Stimulated activated CD8-positive, alpha-beta memory T cell treated with anti-CD3 and anti-CD28 coated beads, Interleukin-7, amount 100 ng/mL, for 4 hours (primary cell): ENCODE data around the gene WDFY4.

Source experiments
- DNase-seq, 2 donors: peaks; one replicate each; pipeline ENCODE4 v3.0.0-alpha.2; 2020; ENCODE audit warnings: low read depth in 2 of 2

Gene WDFY4

DNA sequence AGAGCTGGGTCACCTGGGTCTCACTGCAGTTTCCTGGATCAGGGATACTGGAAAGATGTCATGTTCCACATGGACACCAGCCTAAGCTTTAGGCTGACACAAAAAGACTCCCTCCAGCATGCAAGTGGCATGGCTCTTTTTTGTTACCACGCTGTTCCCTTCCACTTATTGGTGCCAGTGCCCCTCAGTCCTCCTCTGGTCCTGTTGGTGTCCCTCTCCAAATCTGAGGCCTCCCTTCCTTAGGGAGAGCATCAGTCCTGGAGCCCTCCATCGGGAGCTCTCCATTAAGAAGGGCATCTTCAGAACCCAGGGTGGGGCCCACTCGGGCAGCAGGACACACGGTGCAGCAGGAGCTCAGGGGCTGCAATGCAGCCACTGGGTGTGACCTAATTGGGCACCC lies 331.0 kb downstream of the WDFY4 start:
- no peak for DNase-seq

DNA sequence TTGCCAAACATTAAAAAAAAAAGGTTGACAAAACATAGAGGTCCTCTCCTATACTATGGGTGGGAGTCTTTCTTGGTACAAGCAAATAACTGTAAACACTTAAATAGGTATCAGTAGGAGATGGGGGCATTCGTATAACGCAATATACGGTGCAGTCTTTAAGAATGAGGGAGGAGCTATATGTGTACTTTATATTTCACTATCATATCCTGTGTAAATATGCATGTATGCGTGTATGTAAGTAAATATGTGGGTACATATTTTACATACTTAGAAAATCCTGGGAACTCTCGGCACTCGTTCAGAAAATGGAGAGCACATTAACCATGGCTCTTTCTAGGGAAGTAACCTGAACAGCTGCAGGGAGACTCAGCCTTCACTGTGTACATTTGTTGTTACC lies 337.0 kb downstream of the WDFY4 start:
- no peak for DNase-seq

DNA sequence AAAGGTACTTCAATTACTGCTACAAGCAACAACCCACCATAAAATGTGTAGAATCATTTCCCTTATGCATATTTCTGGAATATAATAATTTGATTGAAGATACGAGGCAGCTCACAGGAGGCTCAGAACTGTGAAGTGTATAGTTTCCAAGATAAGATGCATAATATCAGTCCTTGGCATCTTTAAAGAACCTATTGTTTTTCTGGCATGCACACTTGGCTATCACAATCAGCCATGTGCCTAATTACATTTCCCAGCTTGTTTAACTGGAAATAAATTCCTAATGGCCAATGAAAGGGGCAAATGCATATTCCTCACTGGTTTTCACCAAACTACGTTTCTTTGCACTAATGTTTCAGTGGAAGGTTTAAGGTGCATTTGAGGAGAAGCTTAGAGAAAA lies 338.4 kb downstream of the WDFY4 start:
- no peak for DNase-seq

DNA sequence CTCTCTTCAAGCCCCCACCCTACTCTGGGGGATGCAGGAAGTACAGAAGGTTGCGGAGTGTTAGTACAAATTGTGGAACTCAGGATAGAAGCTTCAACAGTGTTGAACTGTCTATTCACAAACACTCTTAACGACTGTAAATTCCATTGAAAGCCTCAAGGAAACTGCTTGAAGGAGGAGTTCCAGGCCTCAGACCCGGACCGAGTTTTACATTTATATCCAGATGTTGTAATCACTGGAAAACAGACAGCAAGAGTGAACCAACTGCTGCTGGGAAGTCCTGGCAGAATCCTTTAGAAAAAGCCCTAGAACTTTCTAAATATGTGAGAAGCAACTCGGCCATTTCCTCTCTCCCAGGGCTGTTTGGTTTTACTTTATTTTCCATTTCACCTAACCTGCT lies 339.1 kb downstream of the WDFY4 start:
- no peak for DNase-seq

DNA sequence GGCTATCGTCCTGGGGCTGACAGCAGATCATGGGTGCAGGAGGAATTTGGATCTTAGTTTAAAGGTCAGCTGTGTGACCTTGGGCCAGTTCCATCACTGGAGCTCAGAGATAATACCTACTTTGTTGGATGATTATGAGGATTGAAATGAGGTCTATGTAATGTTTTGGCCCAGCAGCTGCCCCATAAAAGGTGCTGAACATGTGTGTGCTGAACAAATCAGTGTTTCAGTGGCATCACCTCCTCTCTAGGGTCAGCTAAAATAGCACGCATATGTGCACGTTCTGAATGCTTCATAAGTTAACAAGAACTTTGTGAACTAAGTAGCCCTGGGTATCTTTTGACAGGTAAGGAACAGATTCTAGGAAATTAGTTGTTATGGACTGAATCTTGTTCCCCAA lies 339.8 kb downstream of the WDFY4 start:
- no peak for DNase-seq

DNA sequence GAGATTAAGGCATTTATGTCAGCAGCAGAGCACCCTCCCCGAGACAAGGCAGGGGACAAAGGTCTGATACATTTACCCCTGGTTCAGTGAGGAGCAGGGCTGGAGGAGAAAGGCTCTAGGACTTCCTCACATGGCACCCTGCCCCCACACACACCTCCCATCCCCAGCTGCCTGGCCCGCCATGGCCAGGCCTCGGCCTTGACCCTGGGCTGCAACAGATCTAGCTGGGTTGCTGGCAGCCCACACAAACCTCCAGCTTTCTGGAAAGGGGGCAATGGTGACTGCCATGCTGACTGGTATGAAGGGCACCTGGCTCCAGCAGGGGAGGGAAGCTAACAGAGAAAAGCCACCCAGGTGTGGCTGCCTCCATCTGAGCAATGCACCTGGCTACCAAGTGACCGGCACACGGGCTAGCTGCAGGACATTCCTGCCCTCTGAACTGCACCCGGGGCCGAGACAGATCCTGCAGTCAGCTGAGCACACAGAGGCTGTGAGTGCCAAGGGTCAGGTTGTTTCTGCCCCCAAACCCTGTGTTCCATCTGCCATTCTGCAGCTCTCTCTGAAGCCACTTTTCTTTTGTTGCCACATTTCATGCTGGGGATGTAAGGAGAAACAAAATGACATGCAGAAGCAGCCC lies 340.8 kb downstream of the WDFY4 start:
- no peak for DNase-seq

DNA sequence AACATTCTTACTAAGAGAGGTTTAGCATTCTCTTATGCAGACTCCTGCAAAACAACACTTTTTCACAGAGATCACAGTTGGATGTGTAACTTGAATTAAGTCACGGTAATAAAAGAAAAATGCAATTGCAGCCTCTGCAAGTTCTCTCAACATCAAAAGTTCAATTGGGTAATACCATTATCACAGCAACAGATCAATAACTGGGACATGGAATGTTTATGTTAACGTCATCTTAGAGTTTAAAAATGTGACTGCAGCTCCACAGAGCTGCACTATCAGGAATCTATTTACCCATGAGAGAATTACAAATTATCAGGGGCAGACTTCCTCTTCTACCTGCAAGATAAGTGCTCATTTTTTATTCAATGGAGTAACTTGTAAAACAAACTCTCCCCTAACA lies 344.0 kb downstream of the WDFY4 start:
- DNase-seq = no peak

DNA sequence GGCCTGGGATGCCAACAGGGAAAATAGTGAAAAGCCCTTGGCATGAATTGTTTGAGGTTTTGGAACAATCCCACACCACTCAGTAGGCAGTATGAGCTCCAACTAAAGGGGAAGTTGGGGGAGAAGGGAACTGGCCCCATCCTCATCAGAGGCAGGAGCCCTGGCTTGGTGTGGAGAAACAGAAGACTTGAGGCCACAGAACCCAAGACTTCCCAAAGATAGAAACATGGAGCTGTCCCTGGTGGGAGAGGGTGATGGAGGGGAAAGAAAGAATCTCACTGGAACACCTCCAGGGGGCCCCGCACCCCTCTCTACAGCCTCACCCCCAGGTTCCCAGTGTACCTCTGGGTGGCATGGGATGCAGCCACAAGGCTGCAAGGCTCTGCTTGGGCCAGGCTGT lies 345.0 kb downstream of the WDFY4 start:
- no peak for DNase-seq
